Measurements from ENCODE around the gene RNU1-3.
"Not testable (repeated sequence)": the region's sequence is repeated elsewhere in the genome, so short reads cannot be mapped to it uniquely, and the experiment has no call there.

The RNU1-3 gene

GRCh38 chr1:16693449-16694307 is 26.9 kb upstream of the RNU1-3 start:
- DNase-seq = not testable (repeated sequence)

- DNase-seq = not testable (repeated sequence)
These were observed 26.1 kb upstream of the RNU1-3 start for GRCh38 chr1:16692717-16693448.

- DNase-seq = not testable (repeated sequence)
These were observed 25.5 kb upstream of the RNU1-3 start for GRCh38 chr1:16692283-16692682.

- DNase-seq = not testable (repeated sequence)
These were observed 24.4 kb upstream of the RNU1-3 start for GRCh38 chr1:16690971-16691682.

- DNase-seq = not testable (repeated sequence)
These were observed 20.5 kb upstream of the RNU1-3 start for GRCh38 chr1:16687132-16687800.

- DNase-seq = not testable (repeated sequence)
These were observed 19.0 kb upstream of the RNU1-3 start for GRCh38 chr1:16685445-16686371.

- DNase-seq = peak in 1 of 3 experiments; percentile 42
These were observed 18.1 kb upstream of the RNU1-3 start for GRCh38 chr1:16684738-16685337.

- not testable (repeated sequence) for DNase-seq
These were observed 17.4 kb upstream of the RNU1-3 start for GRCh38 chr1:16684152-16684551.

- DNase-seq = not testable (repeated sequence)
These were observed 16.1 kb upstream of the RNU1-3 start for GRCh38 chr1:16682803-16683202.

GRCh38 chr1:16680366-16680765 is 13.6 kb upstream of the RNU1-3 start:
- not testable (repeated sequence) for DNase-seq

GRCh38 chr1:16677552-16678431 is 11.0 kb upstream of the RNU1-3 start:
- DNase-seq = peak in 1 of 3 experiments; percentile 37

- DNase-seq = not testable (repeated sequence)
These were observed 10.1 kb upstream of the RNU1-3 start for GRCh38 chr1:16676661-16677523.

GRCh38 chr1:16675118-16675510 is 8.4 kb upstream of the RNU1-3 start:
- DNase-seq = not testable (repeated sequence)

GRCh38 chr1:16673976-16674375 is 7.2 kb upstream of the RNU1-3 start:
- not testable (repeated sequence) for DNase-seq

GRCh38 chr1:16665836-16666235 is 912 bp downstream of the RNU1-3 start:
- not testable (repeated sequence) for DNase-seq

- DNase-seq = not testable (repeated sequence)
These were observed 8.5 kb downstream of the RNU1-3 start for GRCh38 chr1:16658234-16658633.

- DNase-seq = not testable (repeated sequence)
These were observed 9.6 kb downstream of the RNU1-3 start for GRCh38 chr1:16656981-16657683.

GRCh38 chr1:16656574-16656973 is 10.2 kb downstream of the RNU1-3 start:
- not testable (repeated sequence) for DNase-seq

Measured in NCI-H1417 (cell line).